Measurements from ENCODE around the gene CALB2. TPM values are rescaled to one million over a fixed set of nuclear protein-coding genes. Genes with fewer than 3 reads are reported as not detected.
"Not testable (repeated sequence)": the region's sequence is repeated elsewhere in the genome, so short reads cannot be mapped to it uniquely, and the experiment has no call there.

CALB2 gene
- total RNA-seq, 1 donor from 2014 or later, result not detected

- not testable (repeated sequence) for H3K36me3 Mint-ChIP-seq (ENCODE audit: low read depth); H3K27ac Mint-ChIP-seq; DNase-seq (ENCODE audit: low spot score); H3K4me3 Mint-ChIP-seq; H3K9me3 Mint-ChIP-seq; H3K4me1 Mint-ChIP-seq (ENCODE audit: low read depth); H3K27me3 Mint-ChIP-seq (ENCODE audit: insufficient read depth)
- intact Hi-C loops (cut with micrococcal nuclease), result loop anchor here (10.0 kb wide), 1 partner anchor 552 kb away; the partner anchor contains the start of gene VAC14
Measured at GRCh38 chr16:71356936-71357335, 1.6 kb upstream of the CALB2 start.

- peaks cover 3% of the 10 kb centered on the region for H3K27me3 Mint-ChIP-seq (ENCODE audit: insufficient read depth)
- DNase-seq (ENCODE audit: low spot score), result no peak
- no peaks in the 10 kb centered on the region for H3K4me1 Mint-ChIP-seq (ENCODE audit: low read depth)
- H3K4me3 Mint-ChIP-seq, result no peak overlapping the region
- H3K36me3 Mint-ChIP-seq (ENCODE audit: low read depth), result no peaks in the 10 kb centered on the region
- no peak overlapping the region for H3K27ac Mint-ChIP-seq
- intact Hi-C loops (cut with micrococcal nuclease), result loop anchor here (1.0 to 10.0 kb wide), 2 partner anchors 142 to 553 kb away; partner anchors contain the start of gene VAC14
- H3K9me3 Mint-ChIP-seq, result no peaks in the 10 kb centered on the region
Measured at GRCh38 chr16:71357681-71358080, 842 bp upstream of the CALB2 start.

- Mint-ChIP-seq H3K27me3 (ENCODE audit: insufficient read depth) (peaks cover 3% of the 10 kb centered on the region), H3K36me3 (ENCODE audit: low read depth) (no peaks in the 10 kb centered on the region), H3K9me3 (no peaks in the 10 kb centered on the region), H3K4me3 (no peak overlapping the region), H3K27ac (no peak overlapping the region), H3K4me1 (ENCODE audit: low read depth) (no peaks in the 10 kb centered on the region)
- intact Hi-C loops (cut with micrococcal nuclease), result loop anchor here (10.0 kb wide), 1 partner anchor 555 kb away; the partner anchor contains the start of gene VAC14
- no peak for DNase-seq (ENCODE audit: low spot score)
Measured at GRCh38 chr16:71359431-71359830, 908 bp downstream of the CALB2 start.

GRCh38 chr16:71360378-71360777, 1.9 kb downstream of the CALB2 start:
- no peaks in the 10 kb centered on the region for H3K9me3 Mint-ChIP-seq
- H3K36me3 Mint-ChIP-seq (ENCODE audit: low read depth), result no peaks in the 10 kb centered on the region
- H3K27ac Mint-ChIP-seq, result no peak overlapping the region
- intact Hi-C loops (cut with micrococcal nuclease), result no loop called here
- H3K4me1 Mint-ChIP-seq (ENCODE audit: low read depth), result no peaks in the 10 kb centered on the region
- DNase-seq (ENCODE audit: low spot score), result no peak
- peaks cover 3% of the 10 kb centered on the region for H3K27me3 Mint-ChIP-seq (ENCODE audit: insufficient read depth)
- no peak overlapping the region for H3K4me3 Mint-ChIP-seq

GRCh38 chr16:71364133-71364681, 5.7 kb downstream of the CALB2 start:
- no peaks in the 10 kb centered on the region for H3K9me3 Mint-ChIP-seq
- H3K27ac Mint-ChIP-seq, result no peak overlapping the region
- no peak for DNase-seq (ENCODE audit: low spot score)
- no peaks in the 10 kb centered on the region for H3K36me3 Mint-ChIP-seq (ENCODE audit: low read depth)
- intact Hi-C loops (cut with micrococcal nuclease), result no loop called here
- no peak overlapping the region for H3K4me3 Mint-ChIP-seq
- no peaks in the 10 kb centered on the region for H3K27me3 Mint-ChIP-seq (ENCODE audit: insufficient read depth)
- H3K4me1 Mint-ChIP-seq (ENCODE audit: low read depth), result no peaks in the 10 kb centered on the region

GRCh38 chr16:71365021-71365420, 6.5 kb downstream of the CALB2 start:
- DNase-seq (ENCODE audit: low spot score), result no peak
- no peak overlapping the region for H3K4me3 Mint-ChIP-seq
- intact Hi-C loops (cut with micrococcal nuclease), result no loop called here
- no peaks in the 10 kb centered on the region for H3K27me3 Mint-ChIP-seq (ENCODE audit: insufficient read depth)
- H3K9me3 Mint-ChIP-seq, result no peaks in the 10 kb centered on the region
- no peaks in the 10 kb centered on the region for H3K36me3 Mint-ChIP-seq (ENCODE audit: low read depth)
- H3K4me1 Mint-ChIP-seq (ENCODE audit: low read depth), result peaks cover 7% of the 10 kb centered on the region
- no peak overlapping the region for H3K27ac Mint-ChIP-seq

GRCh38 chr16:71367241-71367976, 8.9 kb downstream of the CALB2 start:
- H3K36me3 Mint-ChIP-seq (ENCODE audit: low read depth), result no peaks in the 10 kb centered on the region
- DNase-seq (ENCODE audit: low spot score), result no peak
- no peaks in the 10 kb centered on the region for H3K27me3 Mint-ChIP-seq (ENCODE audit: insufficient read depth)
- intact Hi-C loops (cut with micrococcal nuclease), result no loop called here
- H3K9me3 Mint-ChIP-seq, result no peaks in the 10 kb centered on the region
- H3K4me3 Mint-ChIP-seq, result no peak overlapping the region
- H3K4me1 Mint-ChIP-seq (ENCODE audit: low read depth), result peaks cover 12% of the 10 kb centered on the region
- H3K27ac Mint-ChIP-seq, result no peak overlapping the region

GRCh38 chr16:71368958-71369357, 10.4 kb downstream of the CALB2 start:
- Mint-ChIP-seq H3K27me3 (ENCODE audit: insufficient read depth) (no peaks in the 10 kb centered on the region), H3K27ac (no peak overlapping the region), H3K9me3 (no peaks in the 10 kb centered on the region), H3K36me3 (ENCODE audit: low read depth) (no peaks in the 10 kb centered on the region), H3K4me1 (ENCODE audit: low read depth) (peaks cover 12% of the 10 kb centered on the region), H3K4me3 (no peak overlapping the region)
- intact Hi-C loops (cut with micrococcal nuclease), result no loop called here
- no peak for DNase-seq (ENCODE audit: low spot score)

- Mint-ChIP-seq H3K4me1 (ENCODE audit: low read depth) (peaks cover 12% of the 10 kb centered on the region), H3K27ac (no peak overlapping the region), H3K4me3 (no peak overlapping the region), H3K9me3 (no peaks in the 10 kb centered on the region), H3K27me3 (ENCODE audit: insufficient read depth) (no peaks in the 10 kb centered on the region), H3K36me3 (ENCODE audit: low read depth) (no peaks in the 10 kb centered on the region)
- no peak for DNase-seq (ENCODE audit: low spot score)
- intact Hi-C loops (cut with micrococcal nuclease), result no loop called here
Measured at GRCh38 chr16:71369494-71369893, 11.0 kb downstream of the CALB2 start.

GRCh38 chr16:71371237-71371636, 12.7 kb downstream of the CALB2 start:
- no peaks in the 10 kb centered on the region for H3K36me3 Mint-ChIP-seq (ENCODE audit: low read depth)
- intact Hi-C loops (cut with micrococcal nuclease), result no loop called here
- no peaks in the 10 kb centered on the region for H3K9me3 Mint-ChIP-seq
- H3K27me3 Mint-ChIP-seq (ENCODE audit: insufficient read depth), result no peaks in the 10 kb centered on the region
- peaks cover 12% of the 10 kb centered on the region for H3K4me1 Mint-ChIP-seq (ENCODE audit: low read depth)
- H3K4me3 Mint-ChIP-seq, result no peak overlapping the region
- H3K27ac Mint-ChIP-seq, result no peak overlapping the region
- no peak for DNase-seq (ENCODE audit: low spot score)

GRCh38 chr16:71373073-71373472, 14.6 kb downstream of the CALB2 start:
- no peak for DNase-seq (ENCODE audit: low spot score)
- Mint-ChIP-seq H3K27me3 (ENCODE audit: insufficient read depth) (no peaks in the 10 kb centered on the region), H3K27ac (no peak overlapping the region), H3K9me3 (no peaks in the 10 kb centered on the region), H3K36me3 (ENCODE audit: low read depth) (no peaks in the 10 kb centered on the region), H3K4me3 (no peak overlapping the region), H3K4me1 (ENCODE audit: low read depth) (peaks cover 12% of the 10 kb centered on the region)
- intact Hi-C loops (cut with micrococcal nuclease), result no loop called here

- intact Hi-C loops (cut with micrococcal nuclease), result no loop called here
- no peaks in the 10 kb centered on the region for H3K4me1 Mint-ChIP-seq (ENCODE audit: low read depth)
- no peak overlapping the region for H3K27ac Mint-ChIP-seq
- no peak overlapping the region for H3K4me3 Mint-ChIP-seq
- no peaks in the 10 kb centered on the region for H3K36me3 Mint-ChIP-seq (ENCODE audit: low read depth)
- no peak for DNase-seq (ENCODE audit: low spot score)
- H3K9me3 Mint-ChIP-seq, result no peaks in the 10 kb centered on the region
- H3K27me3 Mint-ChIP-seq (ENCODE audit: insufficient read depth), result no peaks in the 10 kb centered on the region
Measured at GRCh38 chr16:71376465-71377157, 18.1 kb downstream of the CALB2 start.

- no peaks in the 10 kb centered on the region for H3K27me3 Mint-ChIP-seq (ENCODE audit: insufficient read depth)
- no peak for DNase-seq (ENCODE audit: low spot score)
- H3K27ac Mint-ChIP-seq, result no peak overlapping the region
- H3K4me1 Mint-ChIP-seq (ENCODE audit: low read depth), result no peaks in the 10 kb centered on the region
- H3K9me3 Mint-ChIP-seq, result no peaks in the 10 kb centered on the region
- intact Hi-C loops (cut with micrococcal nuclease), result no loop called here
- no peak overlapping the region for H3K4me3 Mint-ChIP-seq
- no peaks in the 10 kb centered on the region for H3K36me3 Mint-ChIP-seq (ENCODE audit: low read depth)
Measured at GRCh38 chr16:71379711-71380110, 21.2 kb downstream of the CALB2 start.
